A549 treated with AZD9567 at 1 μM for 4 hours (cell line): Measurements from ENCODE around the gene OR10T2. TPM values are rescaled to one million over a fixed set of nuclear protein-coding genes. Genes with fewer than 3 reads are reported as not detected.

ENCODE experiments used
- total RNA-seq: library from RNA; stranded (reverse); fragments of 200-300 nt; extraction: Qiagen RNA extraction; gene quantifications from 5 replicates; pipeline ENCODE4 v1.2.3, GENCODE V29; 2022; ENCODE audit not compliant: insufficient read depth

OR10T2 gene, protein sequence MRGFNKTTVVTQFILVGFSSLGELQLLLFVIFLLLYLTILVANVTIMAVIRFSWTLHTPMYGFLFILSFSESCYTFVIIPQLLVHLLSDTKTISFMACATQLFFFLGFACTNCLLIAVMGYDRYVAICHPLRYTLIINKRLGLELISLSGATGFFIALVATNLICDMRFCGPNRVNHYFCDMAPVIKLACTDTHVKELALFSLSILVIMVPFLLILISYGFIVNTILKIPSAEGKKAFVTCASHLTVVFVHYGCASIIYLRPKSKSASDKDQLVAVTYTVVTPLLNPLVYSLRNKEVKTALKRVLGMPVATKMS
- total RNA-seq = not detected in 5 replicates

DNA sequence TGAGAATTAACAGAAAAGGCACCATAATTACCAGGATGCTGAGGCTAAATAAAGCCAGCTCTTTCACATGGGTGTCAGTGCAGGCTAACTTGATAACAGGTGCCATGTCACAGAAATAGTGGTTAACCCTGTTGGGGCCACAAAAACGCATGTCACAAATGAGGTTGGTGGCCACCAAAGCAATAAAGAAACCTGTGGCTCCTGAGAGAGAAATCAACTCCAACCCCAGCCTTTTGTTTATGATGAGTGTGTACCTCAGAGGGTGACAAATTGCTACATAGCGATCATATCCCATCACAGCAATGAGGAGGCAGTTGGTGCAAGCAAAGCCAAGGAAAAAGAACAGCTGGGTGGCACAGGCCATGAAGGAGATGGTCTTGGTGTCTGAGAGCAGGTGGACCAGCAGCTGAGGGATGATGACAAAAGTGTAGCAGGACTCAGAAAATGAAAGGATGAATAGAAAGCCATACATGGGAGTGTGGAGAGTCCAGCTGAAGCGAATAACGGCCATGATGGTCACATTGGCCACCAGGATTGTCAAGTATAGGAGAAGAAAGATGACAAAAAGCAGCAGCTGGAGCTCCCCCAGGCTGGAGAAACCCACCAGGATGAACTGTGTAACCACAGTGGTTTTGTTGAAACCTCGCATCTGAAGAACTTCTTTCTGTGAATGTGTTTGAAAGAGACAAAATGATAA is at the start of gene OR10T2:
Gene OR10T2 (minus strand): TSS at position 649 of the 697 bp plus-strand sequence. CDS start 0 bp downstream, at position 649.

DNA sequence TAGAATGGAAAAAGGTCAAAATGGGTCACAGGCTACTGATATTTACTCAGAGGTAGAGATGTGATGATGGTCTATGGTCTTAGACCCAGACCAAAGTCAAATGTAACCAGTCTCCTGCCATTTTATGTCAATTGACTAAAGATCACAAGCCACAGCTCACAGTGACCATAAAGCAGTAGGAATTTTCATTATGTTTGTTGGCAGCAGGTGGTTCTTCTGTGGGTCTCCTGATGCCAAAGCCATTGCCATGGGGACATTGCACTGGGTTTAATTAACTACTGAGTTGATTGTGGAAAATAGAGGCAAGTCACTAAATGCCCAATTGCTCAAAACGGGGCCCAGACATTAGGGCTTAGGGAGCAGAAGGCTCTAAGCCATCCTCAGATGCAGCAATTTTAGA is 26.9 kb upstream of the OR10T2 start, which contains the start of gene OR10K2:
Gene OR10K2 (minus strand): TSS at position 101 of the 400 bp plus-strand sequence. CDS start 5,371 bp downstream, outside the sequence.

DNA sequence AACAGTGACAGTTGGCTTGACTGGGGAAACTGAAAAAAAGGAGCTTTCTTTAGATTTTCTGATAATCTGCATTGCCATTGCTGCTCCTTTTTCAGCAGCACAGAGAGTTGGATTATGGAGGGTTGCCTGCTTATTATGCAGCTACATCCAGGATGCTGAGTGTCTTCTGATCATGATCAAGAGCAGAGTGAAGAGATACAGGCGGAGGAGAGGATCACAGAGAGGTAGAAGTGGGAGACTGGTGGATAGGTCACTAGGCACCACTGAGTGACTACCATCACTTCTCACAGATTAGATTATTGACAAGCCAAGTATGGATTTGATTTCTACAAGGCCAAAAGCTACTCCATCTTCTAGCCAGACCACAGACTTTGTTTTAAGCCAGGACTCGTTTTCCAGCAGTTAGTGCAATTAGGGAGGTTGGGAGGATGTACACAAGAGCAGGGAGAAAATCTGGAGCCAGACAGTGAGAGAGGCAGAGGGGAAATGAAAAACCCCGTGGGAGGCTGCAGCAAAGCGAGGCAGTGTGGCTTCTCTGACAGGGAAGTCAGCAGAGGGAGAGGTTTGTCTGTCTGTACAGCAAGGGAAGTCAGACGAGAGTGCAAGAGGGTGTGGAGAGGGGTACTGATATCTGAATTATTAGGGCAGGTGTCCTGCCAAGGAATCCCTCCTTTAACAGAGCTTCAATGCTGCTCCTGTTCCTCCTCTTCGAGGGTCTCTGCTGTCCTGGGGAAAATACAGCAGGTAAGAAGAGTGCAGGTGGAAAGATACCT is 45.8 kb downstream of the OR10T2 start, which contains the start of gene CD1E:
Gene CD1E (plus strand): TSS at position 592 of the 773 bp plus-strand sequence. CDS start 95 bp downstream, at position 687.

Other genes with a start within 250 kb of the OR10T2 start
- gene CD1D, start 218.6 kb downstream of the OR10T2 start, total RNA-seq = 0.05 to 0.06 TPM in 2 of 5 replicates, not detected in the others
- not detected in 5 replicates for gene CD1A, start 145.0 kb downstream of the OR10T2 start, total RNA-seq
- not detected in 5 replicates for gene CD1C, start 109.5 kb downstream of the OR10T2 start, total RNA-seq
- not detected in 5 replicates for gene CD1B, start 67.9 kb downstream of the OR10T2 start, total RNA-seq
- not detected in 5 replicates for gene CD1E, start 45.6 kb downstream of the OR10T2 start, total RNA-seq
- gene OR10K2, start 26.8 kb upstream of the OR10T2 start, total RNA-seq = not detected in 5 replicates
- not detected in 5 replicates for gene OR10K1, start 62.4 kb upstream of the OR10T2 start, total RNA-seq
- gene OR10R2, start 72.8 kb upstream of the OR10T2 start, total RNA-seq = not detected in 5 replicates
- not detected in 5 replicates for gene OR6Y1, start 154.9 kb upstream of the OR10T2 start, total RNA-seq
- gene OR6P1, start 171.1 kb upstream of the OR10T2 start, total RNA-seq = not detected in 5 replicates
- not detected in 5 replicates for gene OR10X1, start 180.4 kb upstream of the OR10T2 start, total RNA-seq
- gene OR10Z1, start 205.8 kb upstream of the OR10T2 start, total RNA-seq = not detected in 5 replicates